ENCODE measurements around the gene PTPRA.

PTPRA gene

GRCh38 chr20:2987861-2988260 is 114.6 kb downstream of the PTPRA start:
- H3K27me3 ChIP-seq: no peaks in the 10 kb centered on the region
- no peak for TF ChIP-seq Cebpa-rat (IDR thresholded peaks at IDR 0.05)
- no peaks in the 10 kb centered on the region for H3K9me3 ChIP-seq (replicated peaks in 1 of 11)
- peak overlapping the region in 4 of 11 experiments; percentile 25 to 80 (median 64); a peak in 5 of 22 replicates for H3K27ac ChIP-seq
- H3K4me1 ChIP-seq: peaks cover 23 to 60% (median 46%) of the 10 kb centered on the region in 10 experiments
- H3K36me3 ChIP-seq: peaks cover 60 to 85% (median 80%) of the 10 kb centered on the region in 11 experiments
- H3K4me3 ChIP-seq: no peak overlapping the region
- H4K20me1 ChIP-seq: peaks cover 0 to 17% (median 0%) of the 10 kb centered on the region in 11 experiments; a peak in 3 of 22 replicates
- H3K4me2 ChIP-seq: peak overlapping the region in 4 of 11 experiments; percentile 78 to 90 (median 88); a peak in 7 of 22 replicates
- H3K9ac ChIP-seq: no peak overlapping the region

DNA sequence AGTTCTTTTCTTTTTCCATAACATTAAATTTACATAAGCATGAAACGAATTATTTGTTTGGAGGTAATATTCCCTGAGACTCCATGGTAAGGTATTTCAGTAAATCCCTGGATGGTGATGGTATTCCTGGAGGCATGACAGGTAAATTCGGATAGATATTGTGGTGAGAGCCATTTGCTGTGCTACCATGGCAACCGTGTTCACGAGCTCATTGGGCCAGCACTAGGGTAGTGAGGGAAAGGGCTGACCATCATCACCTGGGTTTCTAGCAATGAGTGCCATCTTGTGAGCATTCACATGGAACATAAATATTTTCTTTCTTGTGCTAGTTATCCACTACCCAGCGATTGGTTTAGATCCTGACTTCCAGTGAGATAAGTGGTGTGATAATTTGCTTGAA is 118.3 kb downstream of the PTPRA start:
- Histone ChIP-seq H4K20me1 (no peaks in the 10 kb centered on the region; a peak in 1 of 22 replicates), H3K9me3 (replicated peaks in 1 of 11) (no peaks in the 10 kb centered on the region), H3K4me3 (no peak overlapping the region), H3K4me2 (no peak overlapping the region), H3K36me3 (peaks cover 94 to 100% (median 98%) of the 10 kb centered on the region in 11 experiments), H3K27ac (no peak overlapping the region), H3K4me1 (peaks cover 0 to 24% (median 10%) of the 10 kb centered on the region in 10 experiments; a peak in 14 of 20 replicates), H3K9ac (no peak overlapping the region), H3K27me3 (no peaks in the 10 kb centered on the region)
- TF ChIP-seq Cebpa-rat (IDR thresholded peaks at IDR 0.05): no peak

- H3K9ac ChIP-seq: no peak overlapping the region
- no peaks in the 10 kb centered on the region for H3K27me3 ChIP-seq
- no peaks in the 10 kb centered on the region for H3K9me3 ChIP-seq (replicated peaks in 1 of 11)
- TF ChIP-seq Cebpa-rat (IDR thresholded peaks at IDR 0.05): no peak
- peaks cover 83 to 97% (median 86%) of the 10 kb centered on the region in 11 experiments for H3K36me3 ChIP-seq
- no peaks in the 10 kb centered on the region; a peak in 1 of 22 replicates for H4K20me1 ChIP-seq
- no peak overlapping the region for H3K27ac ChIP-seq
- H3K4me3 ChIP-seq: no peak overlapping the region
- H3K4me2 ChIP-seq: no peak overlapping the region
- H3K4me1 ChIP-seq: peaks cover 0 to 6% (median under 1%) of the 10 kb centered on the region in 10 experiments; a peak in 8 of 20 replicates
Observed at GRCh38 chr20:2993250-2993649, 120.0 kb downstream of the PTPRA start.

DNA sequence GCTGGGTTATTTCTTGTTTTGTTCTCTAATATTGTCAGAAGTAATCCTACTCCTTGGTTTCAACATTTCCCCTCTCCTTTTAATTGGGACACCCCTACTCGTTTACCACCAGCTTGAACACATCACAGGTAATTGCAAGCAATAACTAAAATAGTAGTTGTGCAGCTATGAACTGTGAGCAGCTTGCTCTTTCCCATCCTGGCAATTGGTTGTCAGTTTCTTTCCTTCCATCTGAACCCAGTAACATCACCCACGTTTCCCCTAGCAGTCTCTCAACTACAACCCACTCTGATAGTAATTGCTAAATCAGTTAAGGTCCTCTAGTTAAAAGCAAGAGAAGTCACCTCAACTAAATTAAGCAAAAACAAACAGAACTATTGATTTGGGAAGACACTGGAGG is 122.5 kb downstream of the PTPRA start:
- H3K9ac ChIP-seq: no peak overlapping the region
- H3K4me2 ChIP-seq: no peak overlapping the region
- H3K4me3 ChIP-seq: no peak overlapping the region
- no peaks in the 10 kb centered on the region; a peak in 1 of 22 replicates for H4K20me1 ChIP-seq
- no peaks in the 10 kb centered on the region for H3K27me3 ChIP-seq
- H3K9me3 ChIP-seq (replicated peaks in 1 of 11): no peaks in the 10 kb centered on the region
- H3K27ac ChIP-seq: no peak overlapping the region
- H3K36me3 ChIP-seq: peaks cover 61 to 91% (median 67%) of the 10 kb centered on the region in 11 experiments
- no peak for TF ChIP-seq Cebpa-rat (IDR thresholded peaks at IDR 0.05)
- H3K4me1 ChIP-seq: no peaks in the 10 kb centered on the region

DNA sequence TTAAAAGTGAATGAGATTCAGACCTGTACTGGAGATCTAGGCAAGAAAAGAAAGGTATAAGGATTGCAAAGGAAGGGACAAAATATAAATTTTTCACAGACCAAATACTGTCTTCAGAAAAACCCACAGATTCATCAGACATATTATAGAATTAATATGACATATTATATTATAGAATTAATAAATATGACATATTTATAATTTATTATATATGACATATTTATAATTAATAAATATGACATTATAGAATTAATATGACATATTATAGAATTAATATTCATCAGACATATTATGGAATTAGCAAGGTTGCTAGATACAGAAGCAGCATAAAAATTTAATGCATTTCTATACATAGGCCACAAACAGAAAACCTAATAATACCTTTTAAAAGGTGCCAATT is 125.4 kb downstream of the PTPRA start:
- no peaks in the 10 kb centered on the region for H3K4me1 ChIP-seq
- H3K9me3 ChIP-seq (replicated peaks in 1 of 11): no peaks in the 10 kb centered on the region
- no peak overlapping the region for H3K4me3 ChIP-seq
- no peaks in the 10 kb centered on the region; a peak in 1 of 22 replicates for H4K20me1 ChIP-seq
- peaks cover 38 to 83% (median 51%) of the 10 kb centered on the region in 11 experiments for H3K36me3 ChIP-seq
- no peak overlapping the region for H3K4me2 ChIP-seq
- H3K9ac ChIP-seq: no peak overlapping the region
- H3K27me3 ChIP-seq: no peaks in the 10 kb centered on the region
- TF ChIP-seq Cebpa-rat (IDR thresholded peaks at IDR 0.05): no peak
- H3K27ac ChIP-seq: no peak overlapping the region

GRCh38 chr20:3000852-3001523 is 127.7 kb downstream of the PTPRA start:
- H3K4me2 ChIP-seq: no peak overlapping the region
- no peaks in the 10 kb centered on the region for H4K20me1 ChIP-seq
- H3K4me1 ChIP-seq: no peaks in the 10 kb centered on the region
- no peak overlapping the region for H3K27ac ChIP-seq
- H3K4me3 ChIP-seq: no peak overlapping the region
- no peak for TF ChIP-seq Cebpa-rat (IDR thresholded peaks at IDR 0.05)
- no peaks in the 10 kb centered on the region for H3K27me3 ChIP-seq
- H3K36me3 ChIP-seq: peaks cover 31 to 81% (median 46%) of the 10 kb centered on the region in 11 experiments
- no peaks in the 10 kb centered on the region for H3K9me3 ChIP-seq (replicated peaks in 1 of 11)
- H3K9ac ChIP-seq: no peak overlapping the region

DNA sequence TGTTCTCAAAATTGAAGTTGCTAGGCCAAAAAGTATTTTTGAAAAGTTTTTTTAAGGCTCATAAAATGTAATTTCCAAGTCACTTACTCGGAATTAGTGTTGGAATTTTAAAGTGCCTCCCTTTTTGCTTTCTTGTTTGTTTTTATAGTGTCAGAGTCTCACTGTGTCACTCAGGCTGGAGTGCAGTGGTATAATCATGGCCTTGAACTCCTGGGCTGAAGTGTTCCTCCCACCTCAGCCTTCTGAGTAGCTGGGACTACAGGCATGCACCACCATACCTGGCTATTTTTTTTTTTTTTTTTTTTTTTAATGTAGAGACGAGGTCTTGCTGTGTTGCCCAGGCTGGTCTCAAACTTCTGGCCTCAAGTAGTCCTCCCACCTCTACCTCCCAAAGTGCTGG is 130.1 kb downstream of the PTPRA start:
- no peaks in the 10 kb centered on the region for H4K20me1 ChIP-seq
- peaks cover 43 to 85% (median 58%) of the 10 kb centered on the region in 11 experiments for H3K36me3 ChIP-seq
- no peaks in the 10 kb centered on the region for H3K9me3 ChIP-seq (replicated peaks in 1 of 11)
- H3K9ac ChIP-seq: no peak overlapping the region
- no peak overlapping the region for H3K4me3 ChIP-seq
- no peaks in the 10 kb centered on the region for H3K4me1 ChIP-seq
- H3K27me3 ChIP-seq: no peaks in the 10 kb centered on the region
- H3K27ac ChIP-seq: no peak overlapping the region
- H3K4me2 ChIP-seq: no peak overlapping the region
- TF ChIP-seq Cebpa-rat (IDR thresholded peaks at IDR 0.05): no peak

DNA sequence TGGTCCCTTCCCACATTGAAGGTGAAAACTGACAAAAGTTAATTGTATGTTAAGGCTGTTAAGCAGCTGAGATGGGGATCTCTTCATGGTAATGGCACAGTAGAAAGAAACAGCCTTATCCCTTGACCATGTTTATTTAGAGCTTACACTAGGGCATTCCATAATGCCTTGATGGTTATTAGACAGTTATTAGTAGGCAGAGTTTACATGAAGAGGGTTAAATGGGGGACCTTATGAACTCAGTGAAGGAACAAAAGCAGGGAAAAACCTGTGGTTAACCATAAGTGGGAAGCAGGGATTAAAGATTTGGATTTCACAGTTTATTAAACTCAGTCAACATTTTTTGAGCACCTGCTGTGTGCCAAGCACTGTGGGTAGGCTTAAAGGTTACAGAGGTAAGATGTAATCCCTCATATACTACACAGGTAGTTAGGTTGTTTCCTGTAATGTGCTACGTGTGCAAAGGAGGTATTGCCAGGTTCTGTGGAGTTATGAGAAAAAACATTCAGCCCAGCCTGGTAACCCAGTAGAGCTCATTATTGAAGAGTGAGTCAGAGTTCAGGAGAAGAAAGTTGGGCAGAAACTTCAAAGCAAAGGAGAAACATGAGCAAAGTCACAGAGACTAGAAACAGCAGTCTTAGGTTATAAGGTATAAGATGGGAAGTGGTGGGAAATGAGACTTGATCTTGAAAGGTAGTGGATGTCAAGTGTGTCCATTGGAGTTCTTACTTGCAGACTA is 137.9 kb downstream of the PTPRA start:
- no peak overlapping the region for H3K27ac ChIP-seq
- H3K4me2 ChIP-seq: no peak overlapping the region
- TF ChIP-seq Cebpa-rat (IDR thresholded peaks at IDR 0.05): no peak

GRCh38 chr20:3011752-3012151 is 138.5 kb downstream of the PTPRA start:
- Histone ChIP-seq H4K20me1 (no peaks in the 10 kb centered on the region; a peak in 1 of 22 replicates), H3K36me3 (peaks cover 77 to 100% (median 88%) of the 10 kb centered on the region in 11 experiments), H3K9me3 (replicated peaks in 1 of 11) (peaks cover 0 to 8% (median 8%) of the 10 kb centered on the region in 11 experiments; a peak in 12 of 22 replicates), H3K9ac (no peak overlapping the region), H3K4me3 (no peak overlapping the region), H3K27me3 (no peaks in the 10 kb centered on the region), H3K27ac (no peak overlapping the region), H3K4me1 (no peaks in the 10 kb centered on the region), H3K4me2 (no peak overlapping the region)
- TF ChIP-seq Cebpa-rat (IDR thresholded peaks at IDR 0.05): no peak

More for the DNA sequence above, 137.9 kb downstream of the PTPRA start:
- Histone ChIP-seq H3K27me3 (no peaks in the 10 kb centered on the region), H3K4me1 (no peaks in the 10 kb centered on the region), H4K20me1 (no peaks in the 10 kb centered on the region; a peak in 1 of 22 replicates), H3K36me3 (peaks cover 77 to 100% (median 88%) of the 10 kb centered on the region in 11 experiments), H3K4me3 (no peak overlapping the region), H3K9me3 (replicated peaks in 1 of 11) (peaks cover 0 to 2% (median 2%) of the 10 kb centered on the region in 11 experiments; a peak in 7 of 22 replicates), H3K9ac (no peak overlapping the region)

All from BLaER1 treated with 17β-estradiol and CSF1 and Interleukin-3, amounts not matched to agents 10 nM and 100 nM (cell line).